ENCODE results near the gene DHX16. TPM values are rescaled to one million over a fixed set of nuclear protein-coding genes. Genes with fewer than 3 reads are reported as not detected.

The DHX16 gene
- total RNA-seq, 1 experiment from 2014 or later = 41.3 TPM

DNA sequence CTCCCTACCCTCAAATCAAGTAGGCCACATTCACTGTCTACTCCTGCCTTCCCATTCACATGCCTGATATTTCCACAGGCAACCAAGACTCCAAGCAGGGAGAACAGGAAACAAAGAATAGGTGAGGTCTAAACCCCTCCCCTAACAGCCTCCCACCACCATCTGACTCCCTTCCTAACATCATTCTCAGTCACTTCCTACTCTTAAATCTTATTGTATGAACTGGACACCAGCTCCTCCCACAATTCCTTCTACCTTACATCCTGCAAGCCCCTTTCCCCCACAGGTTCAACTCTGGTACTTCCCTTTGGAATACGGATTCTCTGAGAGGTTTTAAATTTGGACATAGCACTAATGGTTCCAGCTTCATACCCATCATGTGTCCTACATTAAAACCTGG lies 26.8 kb downstream of the DHX16 start:
- Mint-ChIP-seq H3K9me3 (ENCODE audit: unreplicated experiment) (no peaks in the 10 kb centered on the region), H3K27ac (ENCODE audit: low read depth, unreplicated experiment) (peak overlapping the region; percentile 71), H3K4me1 (ENCODE audit: insufficient read depth, unreplicated experiment) (peaks cover 14% of the 10 kb centered on the region), H3K4me3 (ENCODE audit: unreplicated experiment) (peak overlapping the region; percentile 81), H3K27me3 (ENCODE audit: insufficient read depth, unreplicated experiment) (no peaks in the 10 kb centered on the region), H3K36me3 (ENCODE audit: insufficient read depth, unreplicated experiment) (peaks cover 36% of the 10 kb centered on the region)
- ChIA-PET POLR2A (interaction anchor here (0.7 to 4.1 kb wide), 10 partner anchors 17 to 89 kb away, joined by 3 to 38 read pairs (median 4); partner anchors contain the start of genes DHX16, MRPS18B, PPP1R10 and PRR3), CTCF (interaction anchor here (0.5 to 1.0 kb wide), 5 partner anchors 17 to 111 kb away, joined by 3 to 4 read pairs (median 3); no protein-coding TSS in a partner anchor)
- BruUV-seq (replicated peaks) = no TSS peak
- intact Hi-C loops (cut with micrococcal nuclease) = no loop called here
- TF ChIP-seq, protein P1, sequence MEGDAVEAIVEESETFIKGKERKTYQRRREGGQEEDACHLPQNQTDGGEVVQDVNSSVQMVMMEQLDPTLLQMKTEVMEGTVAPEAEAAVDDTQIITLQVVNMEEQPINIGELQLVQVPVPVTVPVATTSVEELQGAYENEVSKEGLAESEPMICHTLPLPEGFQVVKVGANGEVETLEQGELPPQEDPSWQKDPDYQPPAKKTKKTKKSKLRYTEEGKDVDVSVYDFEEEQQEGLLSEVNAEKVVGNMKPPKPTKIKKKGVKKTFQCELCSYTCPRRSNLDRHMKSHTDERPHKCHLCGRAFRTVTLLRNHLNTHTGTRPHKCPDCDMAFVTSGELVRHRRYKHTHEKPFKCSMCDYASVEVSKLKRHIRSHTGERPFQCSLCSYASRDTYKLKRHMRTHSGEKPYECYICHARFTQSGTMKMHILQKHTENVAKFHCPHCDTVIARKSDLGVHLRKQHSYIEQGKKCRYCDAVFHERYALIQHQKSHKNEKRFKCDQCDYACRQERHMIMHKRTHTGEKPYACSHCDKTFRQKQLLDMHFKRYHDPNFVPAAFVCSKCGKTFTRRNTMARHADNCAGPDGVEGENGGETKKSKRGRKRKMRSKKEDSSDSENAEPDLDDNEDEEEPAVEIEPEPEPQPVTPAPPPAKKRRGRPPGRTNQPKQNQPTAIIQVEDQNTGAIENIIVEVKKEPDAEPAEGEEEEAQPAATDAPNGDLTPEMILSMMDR (IDR thresholded peaks at IDR 0.05; ENCODE audit: unreplicated experiment) = no peak
- no peak for DNase-seq (ENCODE audit: unreplicated experiment)

DNA sequence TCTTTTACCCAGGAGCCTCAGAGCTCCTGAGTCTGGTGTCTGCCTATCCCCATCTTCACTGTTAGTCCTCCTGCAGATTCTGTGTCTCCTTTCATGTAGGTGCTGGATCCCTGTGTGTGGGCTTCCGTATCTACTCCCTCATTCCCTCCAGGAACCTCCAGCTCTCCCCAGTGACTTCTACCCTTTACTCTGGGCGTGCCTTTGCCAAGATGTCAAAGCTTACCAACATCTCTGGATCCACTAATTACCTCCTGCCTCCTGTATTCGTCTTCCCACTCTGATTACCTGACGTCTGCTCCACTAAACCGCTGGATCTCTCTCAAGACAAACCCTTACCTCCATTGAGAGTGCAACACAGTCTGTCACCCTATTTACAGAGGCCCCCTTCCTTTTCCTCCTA lies 28.0 kb downstream of the DHX16 start:
- intact Hi-C loops (cut with micrococcal nuclease) = no loop called here
- H3K27me3 Mint-ChIP-seq (ENCODE audit: insufficient read depth, unreplicated experiment) = no peaks in the 10 kb centered on the region

DNA sequence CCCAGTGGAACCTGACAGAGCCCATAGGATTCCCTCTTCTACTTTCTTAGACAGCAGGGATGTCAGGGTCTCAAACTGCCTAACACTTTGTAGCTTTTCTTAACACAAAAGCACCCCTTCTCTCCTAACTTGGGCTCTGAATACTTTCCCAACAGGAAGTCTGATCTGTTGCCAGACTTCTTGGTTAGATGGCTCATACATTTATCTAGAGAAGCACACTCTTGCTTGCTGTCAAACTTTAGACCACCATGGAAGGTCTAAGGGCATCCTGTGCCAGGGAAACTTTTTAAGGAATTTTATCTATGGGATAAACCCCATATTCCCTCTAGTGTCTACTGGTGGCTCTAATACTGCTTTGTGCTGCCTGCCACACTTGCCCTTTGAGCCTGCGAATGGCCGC lies 29.1 kb downstream of the DHX16 start:
- ChIA-PET POLR2A (interaction anchor here (0.6 to 4.1 kb wide), 4 partner anchors 15 to 26 kb away, joined by 3 to 38 read pairs (median 4); partner anchors contain the start of genes MRPS18B and PPP1R10), CTCF (interaction anchor here (0.5 to 2.3 kb wide), 3 partner anchors 10 to 79 kb away, joined by 3 to 10 read pairs (median 5); no protein-coding TSS in a partner anchor)
- no TSS peak for BruUV-seq (replicated peaks)
- intact Hi-C loops (cut with micrococcal nuclease) = no loop called here
- Mint-ChIP-seq H3K27ac (ENCODE audit: low read depth, unreplicated experiment) (no peak overlapping the region), H3K4me1 (ENCODE audit: insufficient read depth, unreplicated experiment) (peaks cover 14% of the 10 kb centered on the region), H3K36me3 (ENCODE audit: insufficient read depth, unreplicated experiment) (peaks cover 23% of the 10 kb centered on the region), H3K4me3 (ENCODE audit: unreplicated experiment) (no peak overlapping the region), H3K27me3 (ENCODE audit: insufficient read depth, unreplicated experiment) (no peaks in the 10 kb centered on the region), H3K9me3 (ENCODE audit: unreplicated experiment) (no peaks in the 10 kb centered on the region)
- DNase-seq (ENCODE audit: unreplicated experiment) = no peak
- TF ChIP-seq, protein P1 (IDR thresholded peaks at IDR 0.05; ENCODE audit: unreplicated experiment) = no peak

More for the DNA sequence above, 28.0 kb downstream of the DHX16 start:
- ChIA-PET CTCF (interaction anchor here (0.6 to 2.3 kb wide), 2 partner anchors 34 to 78 kb away, joined by 3 to 10 read pairs; no protein-coding TSS in a partner anchor), POLR2A (interaction anchor here (0.7 to 4.1 kb wide), 2 partner anchors 8 to 27 kb away, joined by 3 to 38 read pairs; partner anchors contain the start of genes MRPS18B and PPP1R10)
- TF ChIP-seq, protein P1 (IDR thresholded peaks at IDR 0.05; ENCODE audit: unreplicated experiment) = no peak
- peak overlapping the region; percentile 43 for H3K27ac Mint-ChIP-seq (ENCODE audit: low read depth, unreplicated experiment)
- peaks cover 14% of the 10 kb centered on the region for H3K4me1 Mint-ChIP-seq (ENCODE audit: insufficient read depth, unreplicated experiment)
- no peaks in the 10 kb centered on the region for H3K9me3 Mint-ChIP-seq (ENCODE audit: unreplicated experiment)
- no peak for DNase-seq (ENCODE audit: unreplicated experiment)
- no peak overlapping the region for H3K4me3 Mint-ChIP-seq (ENCODE audit: unreplicated experiment)
- peaks cover 27% of the 10 kb centered on the region for H3K36me3 Mint-ChIP-seq (ENCODE audit: insufficient read depth, unreplicated experiment)
- BruUV-seq (replicated peaks) = no TSS peak

DNA sequence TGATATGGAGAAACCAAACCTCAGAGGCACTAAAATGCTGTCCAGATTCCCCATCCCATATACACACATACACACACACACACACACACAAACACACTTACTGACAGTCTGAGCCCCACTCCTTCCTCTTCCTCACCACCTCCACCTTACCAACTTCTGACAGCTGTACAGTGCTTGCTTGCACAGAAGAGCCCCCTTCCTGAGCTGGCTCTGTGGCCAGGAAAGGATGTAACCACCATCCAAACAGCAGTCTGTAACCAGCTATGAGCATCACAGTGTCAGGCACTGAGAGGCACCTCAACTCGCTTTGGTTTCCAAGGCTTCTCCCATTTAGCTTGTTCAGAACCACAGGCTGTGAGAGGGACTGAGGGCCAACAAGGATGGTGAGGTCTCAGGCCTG lies 31.8 kb downstream of the DHX16 start:
- Mint-ChIP-seq H3K4me1 (ENCODE audit: insufficient read depth, unreplicated experiment) (peaks cover 7% of the 10 kb centered on the region), H3K4me3 (ENCODE audit: unreplicated experiment) (no peak overlapping the region), H3K27me3 (ENCODE audit: insufficient read depth, unreplicated experiment) (no peaks in the 10 kb centered on the region), H3K36me3 (ENCODE audit: insufficient read depth, unreplicated experiment) (peaks cover 23% of the 10 kb centered on the region), H3K9me3 (ENCODE audit: unreplicated experiment) (no peaks in the 10 kb centered on the region), H3K27ac (ENCODE audit: low read depth, unreplicated experiment) (no peak overlapping the region)
- TF ChIP-seq, protein P1 (IDR thresholded peaks at IDR 0.05; ENCODE audit: unreplicated experiment) = no peak
- DNase-seq (ENCODE audit: unreplicated experiment) = no peak
- ChIA-PET CTCF (interaction anchor here (0.6 to 1.8 kb wide), 4 partner anchors 24 to 77 kb away, joined by 3 to 4 read pairs (median 3); no protein-coding TSS in a partner anchor), POLR2A (interaction anchor here (1.6 to 2.3 kb wide), 3 partner anchors 13 to 23 kb away, joined by 4 to 11 read pairs (median 8); partner anchors contain the start of genes ATAT1, MRPS18B and PPP1R10)
- intact Hi-C loops (cut with micrococcal nuclease) = no loop called here
- no TSS peak for BruUV-seq (replicated peaks)
